ENCODE measurements around the gene CT83. TPM values are rescaled to one million over a fixed set of nuclear protein-coding genes. Genes with fewer than 3 reads are reported as not detected.

CT83 gene
- total RNA-seq, 1 experiment from 2014 or later, result not detected

DNA sequence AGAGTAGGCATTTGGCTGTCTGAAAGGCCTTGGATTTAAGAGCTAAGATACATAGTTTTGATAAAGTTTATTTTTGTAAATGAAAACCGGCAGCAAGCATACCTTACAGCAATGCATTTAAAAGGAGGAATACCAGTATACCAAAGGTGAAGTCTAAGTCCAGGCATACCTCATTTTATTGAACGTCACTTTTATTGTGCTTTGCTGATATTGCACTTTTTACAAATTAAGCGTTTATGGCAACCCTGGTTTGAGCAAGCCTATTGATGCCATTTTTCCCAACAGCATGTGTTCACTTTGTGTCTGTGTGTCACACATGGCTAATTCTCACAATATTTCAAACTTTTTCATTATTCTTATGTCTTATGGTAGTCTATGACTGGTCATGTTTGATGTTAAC, 34.8 kb downstream of the CT83 start:
- ChIA-PET CTCF (no interaction called here), POLR2A (no interaction called here), RAD21 (ENCODE audit: low non-redundant PET in 1 of 2, low total read pairs in 2 of 2, uncharacterized antibody in 2 of 2, unreplicated experiment in 2 of 2) (no interaction called here)
- H3K27me3 ChIP-seq (ENCODE audit: insufficient read depth, low read length), result no peaks in the 10 kb centered on the region
- intact Hi-C loops (cut with micrococcal nuclease), result no loop called here
- H3K27ac ChIP-seq (ENCODE audit: low read depth, low read length), result no peak overlapping the region
- no peak for DNase-seq (ENCODE audit: low read depth, low spot score)
- H3K79me2 ChIP-seq (ENCODE audit: insufficient read depth, low read length), result no peaks in the 10 kb centered on the region
- H3K4me2 ChIP-seq (ENCODE audit: low read length), result no peak overlapping the region
- no TSS peak for BruUV-seq (replicated peaks)
- TF ChIP-seq ELF1 (IDR thresholded peaks at IDR 0.05; ENCODE audit: borderline replicate concordance, low read depth) (no peak), POLR2AphosphoS5 (IDR thresholded peaks at IDR 0.05; ENCODE audit: low read depth, low read length) (no peak), ZFX (IDR thresholded peaks at IDR 0.05) (no peak), EZH2phosphoT487 (IDR thresholded peaks at IDR 0.05; ENCODE audit: borderline replicate concordance) (no peak), POLR2A (IDR thresholded peaks at IDR 0.05; ENCODE audit: borderline replicate concordance, extremely low read depth, insufficient read depth, insufficient read length) (no peak), CEBPB (IDR thresholded peaks at IDR 0.05; ENCODE audit: low read depth) (no peak), SIN3A (IDR thresholded peaks at IDR 0.05; ENCODE audit: low read depth) (no peak), YY1 (IDR thresholded peaks at IDR 0.05; ENCODE audit: extremely low read depth, insufficient replicate concordance, low read depth, low read length) (no peak)
- TF ChIP-seq, protein P1, sequence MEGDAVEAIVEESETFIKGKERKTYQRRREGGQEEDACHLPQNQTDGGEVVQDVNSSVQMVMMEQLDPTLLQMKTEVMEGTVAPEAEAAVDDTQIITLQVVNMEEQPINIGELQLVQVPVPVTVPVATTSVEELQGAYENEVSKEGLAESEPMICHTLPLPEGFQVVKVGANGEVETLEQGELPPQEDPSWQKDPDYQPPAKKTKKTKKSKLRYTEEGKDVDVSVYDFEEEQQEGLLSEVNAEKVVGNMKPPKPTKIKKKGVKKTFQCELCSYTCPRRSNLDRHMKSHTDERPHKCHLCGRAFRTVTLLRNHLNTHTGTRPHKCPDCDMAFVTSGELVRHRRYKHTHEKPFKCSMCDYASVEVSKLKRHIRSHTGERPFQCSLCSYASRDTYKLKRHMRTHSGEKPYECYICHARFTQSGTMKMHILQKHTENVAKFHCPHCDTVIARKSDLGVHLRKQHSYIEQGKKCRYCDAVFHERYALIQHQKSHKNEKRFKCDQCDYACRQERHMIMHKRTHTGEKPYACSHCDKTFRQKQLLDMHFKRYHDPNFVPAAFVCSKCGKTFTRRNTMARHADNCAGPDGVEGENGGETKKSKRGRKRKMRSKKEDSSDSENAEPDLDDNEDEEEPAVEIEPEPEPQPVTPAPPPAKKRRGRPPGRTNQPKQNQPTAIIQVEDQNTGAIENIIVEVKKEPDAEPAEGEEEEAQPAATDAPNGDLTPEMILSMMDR (IDR thresholded peaks at IDR 0.05 in 2 of 3, conservative IDR thresholded peaks at IDR 0.05 in 1 of 3; ENCODE audit: borderline replicate concordance in 1 of 3, insufficient read depth in 1 of 3, low read depth in 2 of 3, low read length in 2 of 3), result no peak
- TF ChIP-seq, protein P2, sequence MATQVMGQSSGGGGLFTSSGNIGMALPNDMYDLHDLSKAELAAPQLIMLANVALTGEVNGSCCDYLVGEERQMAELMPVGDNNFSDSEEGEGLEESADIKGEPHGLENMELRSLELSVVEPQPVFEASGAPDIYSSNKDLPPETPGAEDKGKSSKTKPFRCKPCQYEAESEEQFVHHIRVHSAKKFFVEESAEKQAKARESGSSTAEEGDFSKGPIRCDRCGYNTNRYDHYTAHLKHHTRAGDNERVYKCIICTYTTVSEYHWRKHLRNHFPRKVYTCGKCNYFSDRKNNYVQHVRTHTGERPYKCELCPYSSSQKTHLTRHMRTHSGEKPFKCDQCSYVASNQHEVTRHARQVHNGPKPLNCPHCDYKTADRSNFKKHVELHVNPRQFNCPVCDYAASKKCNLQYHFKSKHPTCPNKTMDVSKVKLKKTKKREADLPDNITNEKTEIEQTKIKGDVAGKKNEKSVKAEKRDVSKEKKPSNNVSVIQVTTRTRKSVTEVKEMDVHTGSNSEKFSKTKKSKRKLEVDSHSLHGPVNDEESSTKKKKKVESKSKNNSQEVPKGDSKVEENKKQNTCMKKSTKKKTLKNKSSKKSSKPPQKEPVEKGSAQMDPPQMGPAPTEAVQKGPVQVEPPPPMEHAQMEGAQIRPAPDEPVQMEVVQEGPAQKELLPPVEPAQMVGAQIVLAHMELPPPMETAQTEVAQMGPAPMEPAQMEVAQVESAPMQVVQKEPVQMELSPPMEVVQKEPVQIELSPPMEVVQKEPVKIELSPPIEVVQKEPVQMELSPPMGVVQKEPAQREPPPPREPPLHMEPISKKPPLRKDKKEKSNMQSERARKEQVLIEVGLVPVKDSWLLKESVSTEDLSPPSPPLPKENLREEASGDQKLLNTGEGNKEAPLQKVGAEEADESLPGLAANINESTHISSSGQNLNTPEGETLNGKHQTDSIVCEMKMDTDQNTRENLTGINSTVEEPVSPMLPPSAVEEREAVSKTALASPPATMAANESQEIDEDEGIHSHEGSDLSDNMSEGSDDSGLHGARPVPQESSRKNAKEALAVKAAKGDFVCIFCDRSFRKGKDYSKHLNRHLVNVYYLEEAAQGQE (IDR thresholded peaks at IDR 0.05; ENCODE audit: low read depth), result no peak
- TF ChIP-seq, protein P3, sequence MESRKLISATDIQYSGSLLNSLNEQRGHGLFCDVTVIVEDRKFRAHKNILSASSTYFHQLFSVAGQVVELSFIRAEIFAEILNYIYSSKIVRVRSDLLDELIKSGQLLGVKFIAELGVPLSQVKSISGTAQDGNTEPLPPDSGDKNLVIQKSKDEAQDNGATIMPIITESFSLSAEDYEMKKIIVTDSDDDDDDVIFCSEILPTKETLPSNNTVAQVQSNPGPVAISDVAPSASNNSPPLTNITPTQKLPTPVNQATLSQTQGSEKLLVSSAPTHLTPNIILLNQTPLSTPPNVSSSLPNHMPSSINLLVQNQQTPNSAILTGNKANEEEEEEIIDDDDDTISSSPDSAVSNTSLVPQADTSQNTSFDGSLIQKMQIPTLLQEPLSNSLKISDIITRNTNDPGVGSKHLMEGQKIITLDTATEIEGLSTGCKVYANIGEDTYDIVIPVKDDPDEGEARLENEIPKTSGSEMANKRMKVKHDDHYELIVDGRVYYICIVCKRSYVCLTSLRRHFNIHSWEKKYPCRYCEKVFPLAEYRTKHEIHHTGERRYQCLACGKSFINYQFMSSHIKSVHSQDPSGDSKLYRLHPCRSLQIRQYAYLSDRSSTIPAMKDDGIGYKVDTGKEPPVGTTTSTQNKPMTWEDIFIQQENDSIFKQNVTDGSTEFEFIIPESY (IDR thresholded peaks at IDR 0.05; ENCODE audit: extremely low read depth, insufficient replicate concordance, low read length), result no peak
- no peaks in the 10 kb centered on the region for H4K20me1 ChIP-seq (ENCODE audit: insufficient read depth)
- no peaks in the 10 kb centered on the region for H3K9me2 ChIP-seq (ENCODE audit: insufficient read depth)
- H3K9ac ChIP-seq (ENCODE audit: low read length), result no peak overlapping the region
- no peak overlapping the region for H2AFZ ChIP-seq (ENCODE audit: low read depth, low read length, poor library complexity, severe bottlenecking)
- no peaks in the 10 kb centered on the region for H3K36me3 ChIP-seq (ENCODE audit: control insufficient read depth in 1 of 2, insufficient read depth in 2 of 2, low read length in 2 of 2)
- no peak for ATAC-seq
- H3K4me1 ChIP-seq (ENCODE audit: control insufficient read depth in 1 of 2, insufficient read depth in 2 of 2, low read length in 2 of 2), result no peaks in the 10 kb centered on the region
- H3K4me3 ChIP-seq (replicated peaks in 1 of 2; ENCODE audit: low read depth in 1 of 2, low read length in 2 of 2), result no peak overlapping the region
- no peaks in the 10 kb centered on the region for H3K9me3 ChIP-seq (ENCODE audit: control insufficient read depth in 1 of 2, insufficient read depth in 1 of 2, low read depth in 1 of 2, low read length in 2 of 2)
